Measurements from ENCODE around the gene KCNH4. TPM values are rescaled to one million over a fixed set of nuclear protein-coding genes. Genes with fewer than 3 reads are reported as not detected.

The KCNH4 gene
- total and polyA plus RNA-seq, 4 donors, result 0.01 TPM; not detected in 3

GRCh38 chr17:42116705-42117396, 64.1 kb downstream of the KCNH4 start:
- H3K9me3 ChIP-seq (ENCODE audit: control insufficient read depth in 4 of 4, low read length in 3 of 4), result no peaks in the 10 kb centered on the region
- no peak overlapping the region for H3K4me3 ChIP-seq (ENCODE audit: low read depth in 1 of 3, low read length in 3 of 3)
- peaks cover 0 to 13% (median 7%) of the 10 kb centered on the region in 4 donors for H3K36me3 ChIP-seq (ENCODE audit: control insufficient read depth in 4 of 4, insufficient read depth in 3 of 4, low read depth in 1 of 4, low read length in 3 of 4)
- H3K4me1 ChIP-seq (ENCODE audit: control insufficient read depth in 4 of 4, insufficient read depth in 4 of 4, low read length in 3 of 4), result peaks cover 7 to 30% (median 22%) of the 10 kb centered on the region in 4 donors
- peak; percentile 49 for TF ChIP-seq FOXA2 (IDR thresholded peaks at IDR 0.05)
- no peak for TF ChIP-seq NR2F2 (IDR thresholded peaks at IDR 0.05)
- peak; percentile 18 for TF ChIP-seq FOXA1 (IDR thresholded peaks at IDR 0.05)
- TF ChIP-seq MAX (IDR thresholded peaks at IDR 0.05), result no peak
- peak; percentile 89 to 93 for TF ChIP-seq RAD21 (IDR thresholded peaks at IDR 0.05)
- peak; percentile 62 to 69 for TF ChIP-seq HNF4A (conservative IDR thresholded peaks at IDR 0.05)
- TF ChIP-seq CTCF (IDR thresholded peaks at IDR 0.05; ENCODE audit: low read depth, low read length, missing input control), result peak; percentile 93
- TF ChIP-seq, protein P1, sequence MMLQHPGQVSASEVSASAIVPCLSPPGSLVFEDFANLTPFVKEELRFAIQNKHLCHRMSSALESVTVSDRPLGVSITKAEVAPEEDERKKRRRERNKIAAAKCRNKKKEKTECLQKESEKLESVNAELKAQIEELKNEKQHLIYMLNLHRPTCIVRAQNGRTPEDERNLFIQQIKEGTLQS (IDR thresholded peaks at IDR 0.05), result no peak
- no peak for TF ChIP-seq JUND (IDR thresholded peaks at IDR 0.05)
- TF ChIP-seq TAF1 (conservative IDR thresholded peaks at IDR 0.05), result no peak
- no peak for TF ChIP-seq ZBTB33 (IDR thresholded peaks at IDR 0.05)
- no peak for TF ChIP-seq EGR1 (IDR thresholded peaks at IDR 0.05; ENCODE audit: low read depth in 2 of 2)
- TF ChIP-seq, protein P2, sequence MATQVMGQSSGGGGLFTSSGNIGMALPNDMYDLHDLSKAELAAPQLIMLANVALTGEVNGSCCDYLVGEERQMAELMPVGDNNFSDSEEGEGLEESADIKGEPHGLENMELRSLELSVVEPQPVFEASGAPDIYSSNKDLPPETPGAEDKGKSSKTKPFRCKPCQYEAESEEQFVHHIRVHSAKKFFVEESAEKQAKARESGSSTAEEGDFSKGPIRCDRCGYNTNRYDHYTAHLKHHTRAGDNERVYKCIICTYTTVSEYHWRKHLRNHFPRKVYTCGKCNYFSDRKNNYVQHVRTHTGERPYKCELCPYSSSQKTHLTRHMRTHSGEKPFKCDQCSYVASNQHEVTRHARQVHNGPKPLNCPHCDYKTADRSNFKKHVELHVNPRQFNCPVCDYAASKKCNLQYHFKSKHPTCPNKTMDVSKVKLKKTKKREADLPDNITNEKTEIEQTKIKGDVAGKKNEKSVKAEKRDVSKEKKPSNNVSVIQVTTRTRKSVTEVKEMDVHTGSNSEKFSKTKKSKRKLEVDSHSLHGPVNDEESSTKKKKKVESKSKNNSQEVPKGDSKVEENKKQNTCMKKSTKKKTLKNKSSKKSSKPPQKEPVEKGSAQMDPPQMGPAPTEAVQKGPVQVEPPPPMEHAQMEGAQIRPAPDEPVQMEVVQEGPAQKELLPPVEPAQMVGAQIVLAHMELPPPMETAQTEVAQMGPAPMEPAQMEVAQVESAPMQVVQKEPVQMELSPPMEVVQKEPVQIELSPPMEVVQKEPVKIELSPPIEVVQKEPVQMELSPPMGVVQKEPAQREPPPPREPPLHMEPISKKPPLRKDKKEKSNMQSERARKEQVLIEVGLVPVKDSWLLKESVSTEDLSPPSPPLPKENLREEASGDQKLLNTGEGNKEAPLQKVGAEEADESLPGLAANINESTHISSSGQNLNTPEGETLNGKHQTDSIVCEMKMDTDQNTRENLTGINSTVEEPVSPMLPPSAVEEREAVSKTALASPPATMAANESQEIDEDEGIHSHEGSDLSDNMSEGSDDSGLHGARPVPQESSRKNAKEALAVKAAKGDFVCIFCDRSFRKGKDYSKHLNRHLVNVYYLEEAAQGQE (IDR thresholded peaks at IDR 0.05), result no peak
- peak; percentile 9 for TF ChIP-seq SP1 (IDR thresholded peaks at IDR 0.05)
- TF ChIP-seq YY1 (IDR thresholded peaks at IDR 0.05), result no peak
- TF ChIP-seq GABPA (IDR thresholded peaks at IDR 0.05 in 1 of 2, conservative IDR thresholded peaks at IDR 0.05 in 1 of 2), result no peak
- no peak for TF ChIP-seq HNF4G (IDR thresholded peaks at IDR 0.05)
- TF ChIP-seq RXRA (IDR thresholded peaks at IDR 0.05), result no peak
- H3K27ac ChIP-seq (ENCODE audit: low read depth in 1 of 2, low read length in 2 of 2), result no peak overlapping the region
- peak; percentile 78 for DNase-seq (ENCODE audit: low spot score)
- no peaks in the 10 kb centered on the region for H3K27me3 ChIP-seq (ENCODE audit: control insufficient read depth in 4 of 4, insufficient read depth in 4 of 4, low read length in 3 of 4)
- WGBS, result 33% methylated on average over 18 of the region's 18 CpGs
- H3K9ac ChIP-seq (ENCODE audit: low read depth in 1 of 2, low read length in 2 of 2), result no peak overlapping the region
